ENCODE measurements around the gene PPP6R3. TPM values are rescaled to one million over a fixed set of nuclear protein-coding genes. Genes with fewer than 3 reads are reported as not detected.
"Not testable (repeated sequence)": the region's sequence is repeated elsewhere in the genome, so short reads cannot be mapped to it uniquely, and the experiment has no call there.

PPP6R3 gene
- total RNA-seq, 2 donors from 2014 or later, result 118 to 136 TPM

DNA sequence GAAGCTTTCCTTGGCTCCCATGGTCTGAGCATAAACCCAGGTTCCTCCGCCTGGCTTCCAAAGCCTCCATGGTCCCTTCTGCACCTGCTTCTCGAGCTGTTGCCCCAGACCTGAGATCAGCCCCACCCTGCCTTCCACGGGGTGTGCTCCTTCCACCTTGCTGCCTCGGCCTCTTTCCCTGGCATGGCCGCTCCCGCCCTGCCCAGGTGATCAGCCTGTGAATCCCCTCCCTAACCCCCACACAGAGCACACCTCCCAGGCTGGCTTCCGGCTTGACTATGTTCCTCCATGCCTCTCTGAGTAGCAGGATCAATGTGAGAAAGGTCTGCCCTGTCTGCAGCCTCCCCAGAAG is 2.7 kb upstream of the PPP6R3 start:
- TF ChIP-seq, protein P1, sequence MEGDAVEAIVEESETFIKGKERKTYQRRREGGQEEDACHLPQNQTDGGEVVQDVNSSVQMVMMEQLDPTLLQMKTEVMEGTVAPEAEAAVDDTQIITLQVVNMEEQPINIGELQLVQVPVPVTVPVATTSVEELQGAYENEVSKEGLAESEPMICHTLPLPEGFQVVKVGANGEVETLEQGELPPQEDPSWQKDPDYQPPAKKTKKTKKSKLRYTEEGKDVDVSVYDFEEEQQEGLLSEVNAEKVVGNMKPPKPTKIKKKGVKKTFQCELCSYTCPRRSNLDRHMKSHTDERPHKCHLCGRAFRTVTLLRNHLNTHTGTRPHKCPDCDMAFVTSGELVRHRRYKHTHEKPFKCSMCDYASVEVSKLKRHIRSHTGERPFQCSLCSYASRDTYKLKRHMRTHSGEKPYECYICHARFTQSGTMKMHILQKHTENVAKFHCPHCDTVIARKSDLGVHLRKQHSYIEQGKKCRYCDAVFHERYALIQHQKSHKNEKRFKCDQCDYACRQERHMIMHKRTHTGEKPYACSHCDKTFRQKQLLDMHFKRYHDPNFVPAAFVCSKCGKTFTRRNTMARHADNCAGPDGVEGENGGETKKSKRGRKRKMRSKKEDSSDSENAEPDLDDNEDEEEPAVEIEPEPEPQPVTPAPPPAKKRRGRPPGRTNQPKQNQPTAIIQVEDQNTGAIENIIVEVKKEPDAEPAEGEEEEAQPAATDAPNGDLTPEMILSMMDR (conservative IDR thresholded peaks at IDR 0.05), result no peak
- H3K4me3 ChIP-seq (ENCODE audit: low read length), result no peak overlapping the region
- 93 to 96% methylated on average over 5 to 7 of the region's 7 CpGs for WGBS, 2 experiments (ENCODE audit: insufficient coverage in 1 of 2, insufficient read length in 1 of 2)
- Mint-ChIP-seq H3K4me3 (no peak overlapping the region), H3K4me1 (peaks cover 22% of the 10 kb centered on the region), H3K9me3 (no peaks in the 10 kb centered on the region), H3K27me3 (ENCODE audit: insufficient read depth) (no peaks in the 10 kb centered on the region), H3K36me3 (ENCODE audit: low read depth) (no peaks in the 10 kb centered on the region), H3K27ac (no peak overlapping the region)
- H3K9ac ChIP-seq (ENCODE audit: extremely low read depth, low read length, poor library complexity, severe bottlenecking), result no peak overlapping the region
- no peak overlapping the region for H3K27ac ChIP-seq (ENCODE audit: low read depth, low read length)
- no peak for DNase-seq
- peaks cover 3% of the 10 kb centered on the region for H3K4me1 ChIP-seq (ENCODE audit: control insufficient read depth, insufficient read depth, low read length)
- no peaks in the 10 kb centered on the region for H3K27me3 ChIP-seq (ENCODE audit: control insufficient read depth, insufficient read depth, low read length, poor library complexity, severe bottlenecking)
- no peaks in the 10 kb centered on the region for H3K9me3 ChIP-seq (ENCODE audit: control insufficient read depth, low read length)
- peaks cover 8% of the 10 kb centered on the region for H3K36me3 ChIP-seq (ENCODE audit: control insufficient read depth, insufficient read depth, low read length)

DNA sequence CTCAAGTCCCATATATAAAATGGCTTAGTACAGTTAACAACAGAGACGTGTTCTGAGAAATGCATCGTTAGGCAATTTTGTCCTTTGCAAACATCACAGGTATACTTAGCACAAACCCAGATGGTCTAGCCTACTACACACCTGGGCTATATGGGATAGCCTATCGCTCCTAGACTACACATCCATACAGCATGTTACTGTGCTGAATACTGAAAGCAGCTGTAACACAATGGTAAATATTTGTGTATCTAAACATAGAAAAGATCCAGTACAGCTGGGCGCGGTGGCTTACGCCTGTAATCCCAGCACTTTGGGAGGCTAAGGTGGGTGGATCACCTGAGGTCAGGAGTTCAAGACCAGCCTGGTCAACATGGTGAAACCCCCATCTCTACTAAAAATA is 2.2 kb upstream of the PPP6R3 start:
- H3K4me3 ChIP-seq (ENCODE audit: low read length); H3K4me3 Mint-ChIP-seq: not testable (repeated sequence)

DNA sequence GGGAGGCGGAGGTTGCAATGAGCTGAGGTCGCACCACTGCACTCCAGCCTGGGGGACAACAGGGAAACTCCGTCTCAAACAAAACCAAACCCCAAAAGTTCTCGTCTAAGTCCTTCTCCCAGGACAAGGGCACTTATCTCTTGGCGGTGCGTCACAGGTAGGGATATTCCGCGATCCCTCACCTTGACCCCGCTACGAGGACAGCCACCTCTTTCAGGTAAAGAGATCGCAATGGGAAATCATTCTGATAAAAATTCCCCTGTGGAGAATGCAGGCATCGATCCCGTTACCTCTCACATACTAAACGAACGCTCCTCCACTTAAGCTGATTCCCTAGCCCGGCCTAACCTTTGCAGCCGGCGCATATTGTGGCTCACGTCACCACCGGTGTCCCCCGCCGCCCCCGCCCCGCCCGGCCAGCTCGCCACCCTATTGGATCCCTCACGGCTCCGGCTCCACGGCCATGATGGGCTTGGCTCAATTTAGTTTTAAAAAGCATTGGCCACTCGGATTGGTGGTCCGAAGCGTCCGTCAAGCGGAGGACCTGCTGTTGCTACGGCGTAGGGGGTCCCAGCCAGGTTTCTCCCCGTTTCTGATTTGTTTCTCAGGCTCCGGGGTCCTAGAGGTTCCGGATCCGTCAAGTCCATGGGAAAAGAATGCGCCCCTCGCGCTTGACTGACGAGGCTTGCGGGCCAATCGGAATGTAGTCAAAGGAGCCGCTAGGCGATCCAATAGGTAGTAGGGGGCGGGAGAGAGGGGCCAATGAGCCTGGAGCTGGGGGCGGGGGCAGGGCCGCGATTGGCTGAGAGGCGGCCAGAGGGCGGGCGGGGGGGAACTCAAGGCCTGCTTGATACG is 439 bp upstream of the PPP6R3 start:
- Histone ChIP-seq H3K4me3 (ENCODE audit: low read length) (peak overlapping the region; percentile 100), H3K36me3 (ENCODE audit: control insufficient read depth, insufficient read depth, low read length) (peaks cover 11% of the 10 kb centered on the region), H3K9me3 (ENCODE audit: control insufficient read depth, low read length) (no peaks in the 10 kb centered on the region), H3K27me3 (ENCODE audit: control insufficient read depth, insufficient read depth, low read length, poor library complexity, severe bottlenecking) (no peaks in the 10 kb centered on the region), H3K9ac (ENCODE audit: extremely low read depth, low read length, poor library complexity, severe bottlenecking) (peak overlapping the region; percentile 88), H3K4me1 (ENCODE audit: control insufficient read depth, insufficient read depth, low read length) (peaks cover 6% of the 10 kb centered on the region), H3K27ac (ENCODE audit: low read depth, low read length) (peak overlapping the region; percentile 96)
- peak overlapping the region; percentile 97 for H3K27ac Mint-ChIP-seq
- DNase-seq, result peak; percentile 99
- no peaks in the 10 kb centered on the region for H3K36me3 Mint-ChIP-seq (ENCODE audit: low read depth)
- TF ChIP-seq, protein P1 (conservative IDR thresholded peaks at IDR 0.05), result no peak
- peaks cover 18% of the 10 kb centered on the region for H3K4me1 Mint-ChIP-seq
- no peaks in the 10 kb centered on the region for H3K27me3 Mint-ChIP-seq (ENCODE audit: insufficient read depth)
- H3K9me3 Mint-ChIP-seq, result no peaks in the 10 kb centered on the region
- 3 to 8% methylated on average over 23 to 56 of the region's 56 CpGs for WGBS, 2 experiments (ENCODE audit: insufficient coverage in 1 of 2, insufficient read length in 1 of 2)
- H3K4me3 Mint-ChIP-seq, result peak overlapping the region; percentile 83

More for the DNA sequence above, 2.2 kb upstream of the PPP6R3 start:
- not testable (repeated sequence) for H3K36me3 Mint-ChIP-seq (ENCODE audit: low read depth); H3K27ac Mint-ChIP-seq; H3K9me3 ChIP-seq (ENCODE audit: control insufficient read depth, low read length); H3K9me3 Mint-ChIP-seq; H3K9ac ChIP-seq (ENCODE audit: extremely low read depth, low read length, poor library complexity, severe bottlenecking); H3K4me1 ChIP-seq (ENCODE audit: control insufficient read depth, insufficient read depth, low read length); H3K27me3 ChIP-seq (ENCODE audit: control insufficient read depth, insufficient read depth, low read length, poor library complexity, severe bottlenecking); H3K27me3 Mint-ChIP-seq (ENCODE audit: insufficient read depth); H3K36me3 ChIP-seq (ENCODE audit: control insufficient read depth, insufficient read depth, low read length); H3K27ac ChIP-seq (ENCODE audit: low read depth, low read length); DNase-seq
- H3K4me1 Mint-ChIP-seq, result peaks cover 22% of the 10 kb centered on the region
- 93 to 94% methylated on average over 2 to 6 of the region's 6 CpGs for WGBS, 2 experiments (ENCODE audit: insufficient coverage in 1 of 2, insufficient read length in 1 of 2)
